Measurements from ENCODE around the gene SDK1.

DNA sequence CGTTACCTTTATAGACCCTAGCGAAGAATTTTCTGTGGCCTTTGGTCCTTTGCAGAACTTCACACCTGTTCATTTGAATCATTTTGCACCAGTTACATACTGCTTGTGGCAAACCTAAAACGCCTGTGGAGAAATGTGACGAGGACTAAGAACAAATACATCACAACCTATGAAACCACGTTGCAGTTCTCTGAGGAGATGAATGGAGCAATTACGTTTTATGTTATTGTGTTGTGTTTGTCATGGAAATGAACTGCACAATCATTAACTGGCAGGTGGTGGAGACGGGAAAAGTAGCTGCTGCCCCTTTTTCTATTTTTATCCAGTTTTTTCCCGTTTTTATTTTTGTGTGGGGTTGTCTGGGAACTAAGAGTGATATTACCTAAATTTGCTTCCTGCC is 505.5 kb downstream of the SDK1 start:
- TF ChIP-seq TBL1XR1 (IDR thresholded peaks at IDR 0.05; ENCODE audit: low read depth, low read length) (no peak), POU2F2 (IDR thresholded peaks at IDR 0.05; ENCODE audit: borderline replicate concordance, low read depth, low read length) (no peak), MXI1 (IDR thresholded peaks at IDR 0.05; ENCODE audit: low read depth, low read length) (no peak), SMC3 (IDR thresholded peaks at IDR 0.05; ENCODE audit: borderline replicate concordance, low read length) (no peak), ZBED1 (IDR thresholded peaks at IDR 0.05; ENCODE audit: borderline replicate concordance) (no peak)
- TF ChIP-seq, protein P1, sequence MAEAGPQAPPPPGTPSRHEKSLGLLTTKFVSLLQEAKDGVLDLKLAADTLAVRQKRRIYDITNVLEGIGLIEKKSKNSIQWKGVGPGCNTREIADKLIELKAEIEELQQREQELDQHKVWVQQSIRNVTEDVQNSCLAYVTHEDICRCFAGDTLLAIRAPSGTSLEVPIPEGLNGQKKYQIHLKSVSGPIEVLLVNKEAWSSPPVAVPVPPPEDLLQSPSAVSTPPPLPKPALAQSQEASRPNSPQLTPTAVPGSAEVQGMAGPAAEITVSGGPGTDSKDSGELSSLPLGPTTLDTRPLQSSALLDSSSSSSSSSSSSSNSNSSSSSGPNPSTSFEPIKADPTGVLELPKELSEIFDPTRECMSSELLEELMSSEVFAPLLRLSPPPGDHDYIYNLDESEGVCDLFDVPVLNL (IDR thresholded peaks at IDR 0.05; ENCODE audit: low read depth, low read length), result no peak
- TF ChIP-seq, protein P2, sequence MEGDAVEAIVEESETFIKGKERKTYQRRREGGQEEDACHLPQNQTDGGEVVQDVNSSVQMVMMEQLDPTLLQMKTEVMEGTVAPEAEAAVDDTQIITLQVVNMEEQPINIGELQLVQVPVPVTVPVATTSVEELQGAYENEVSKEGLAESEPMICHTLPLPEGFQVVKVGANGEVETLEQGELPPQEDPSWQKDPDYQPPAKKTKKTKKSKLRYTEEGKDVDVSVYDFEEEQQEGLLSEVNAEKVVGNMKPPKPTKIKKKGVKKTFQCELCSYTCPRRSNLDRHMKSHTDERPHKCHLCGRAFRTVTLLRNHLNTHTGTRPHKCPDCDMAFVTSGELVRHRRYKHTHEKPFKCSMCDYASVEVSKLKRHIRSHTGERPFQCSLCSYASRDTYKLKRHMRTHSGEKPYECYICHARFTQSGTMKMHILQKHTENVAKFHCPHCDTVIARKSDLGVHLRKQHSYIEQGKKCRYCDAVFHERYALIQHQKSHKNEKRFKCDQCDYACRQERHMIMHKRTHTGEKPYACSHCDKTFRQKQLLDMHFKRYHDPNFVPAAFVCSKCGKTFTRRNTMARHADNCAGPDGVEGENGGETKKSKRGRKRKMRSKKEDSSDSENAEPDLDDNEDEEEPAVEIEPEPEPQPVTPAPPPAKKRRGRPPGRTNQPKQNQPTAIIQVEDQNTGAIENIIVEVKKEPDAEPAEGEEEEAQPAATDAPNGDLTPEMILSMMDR (IDR thresholded peaks at IDR 0.05 in 2 of 3, conservative IDR thresholded peaks at IDR 0.05 in 1 of 3; ENCODE audit: control insufficient read depth in 2 of 3, extremely low read depth in 1 of 3, insufficient read depth in 1 of 3, low read depth in 3 of 3, low read length in 3 of 3), result no peak

All from GM12878 (cell line).